CD4-positive, alpha-beta memory T cell (primary cell): ENCODE measurements around the gene EDARADD. TPM values are rescaled to one million over a fixed set of nuclear protein-coding genes. Genes with fewer than 3 reads are reported as not detected.

Source experiments
- CTCF ChIA-PET: fragments of 350-600 bp; sonication (Branson Sonifier 250); formaldehyde crosslinking; loops from one replicate; lab custom pipeline; 2021; ENCODE audit warnings: inconsistent platforms; ENCODE audit not compliant: partially characterized antibody; lab: Charles Lee
- POLR2A ChIA-PET: fragments of 350-600 bp; sonication (Branson Sonifier 250); formaldehyde crosslinking; loops from one replicate; lab custom pipeline; 2021; ENCODE audit not compliant: partially characterized antibody; lab: Charles Lee
- DNase-seq, 5 donors: peaks; one replicate each; pipeline versions ENCODE4 v3.0.0 to v3.0.0-alpha.2; 2020 to 2022; ENCODE audit warnings: mixed read lengths in 1 of 5
- H3K27ac ChIP-seq: one replicate; pipeline ENCODE4 v1.7.0; 2013; ENCODE audit warnings: low read depth, low read length
- H3K27me3 ChIP-seq: 2 replicates; pipeline ENCODE4 v1.7.0; 2013; ENCODE audit warnings: mild to moderate bottlenecking, low read length, moderate library complexity; ENCODE audit not compliant: insufficient read depth
- H3K36me3 ChIP-seq: 2 replicates; pipeline ENCODE4 v1.7.0; 2013; ENCODE audit warnings: mild to moderate bottlenecking, low read length, moderate library complexity; ENCODE audit not compliant: insufficient read depth
- H3K4me1 ChIP-seq: 2 replicates; pipeline ENCODE4 v1.7.0; 2013; ENCODE audit warnings: mild to moderate bottlenecking, low read length, moderate library complexity; ENCODE audit not compliant: insufficient read depth
- H3K4me3 ChIP-seq, 2 donors: one replicate each; pipeline ENCODE4 v1.7.0; 2013; ENCODE audit warnings: low read length in 2 of 2, mild to moderate bottlenecking in 1 of 2
- H3K9me3 ChIP-seq, 2 donors: one replicate each; pipeline ENCODE4 v1.7.0; 2013; ENCODE audit warnings: low read length in 2 of 2, control low read depth in 1 of 2; ENCODE audit not compliant: control insufficient read depth in 1 of 2
- H3K27ac Mint-ChIP-seq, 7 donors: one replicate each; pipeline ENCODE4 v1.8.0; 2020 to 2021; ENCODE audit warnings: mixed read lengths in 7 of 7, mild to moderate bottlenecking in 6 of 7, inconsistent platforms in 3 of 7, moderate library complexity in 3 of 7
- H3K27me3 Mint-ChIP-seq, 2 donors: one replicate each; pipeline ENCODE4 v1.8.0; 2020 to 2021; ENCODE audit warnings: mixed read lengths in 2 of 2
- H3K36me3 Mint-ChIP-seq, 2 donors: one replicate each; pipeline ENCODE4 v1.8.0; 2020 to 2021; ENCODE audit warnings: mixed read lengths in 2 of 2, inconsistent platforms in 1 of 2, mild to moderate bottlenecking in 1 of 2
- H3K4me1 Mint-ChIP-seq, 4 donors: one replicate each; pipeline ENCODE4 v1.8.0; 2020 to 2021; ENCODE audit warnings: mixed read lengths in 4 of 4, mild to moderate bottlenecking in 1 of 4
- H3K4me3 Mint-ChIP-seq, 8 donors: one replicate each; pipeline ENCODE4 v1.8.0; 2020 to 2021; ENCODE audit warnings: mixed read lengths in 8 of 8, mild to moderate bottlenecking in 7 of 8, moderate library complexity in 6 of 8, inconsistent platforms in 3 of 8
- H3K9me3 Mint-ChIP-seq, 8 donors: one replicate each; pipeline ENCODE4 v1.8.0; 2020 to 2021; ENCODE audit warnings: mixed read lengths in 8 of 8, mild to moderate bottlenecking in 5 of 8, inconsistent platforms in 3 of 8, moderate library complexity in 1 of 8
- intact Hi-C: fragments of 100-400 bp; cut with micrococcal nuclease; formaldehyde crosslinking; loops from one replicate; pipeline ENCODE4 v1.15.1; 2023
- polyA plus RNA-seq, 2 donors: library from polyadenylated mRNA; unstranded; fragments of 300-500 nt; fragmentation: Illumina TruSeq; gene quantifications; one replicate each; pipeline ENCODE4 v1.2.3, GENCODE V29; 2021
- total RNA-seq, 2 experiments: library from RNA; stranded (reverse); gene quantifications; one replicate each; pipeline ENCODE4 v1.2.3, GENCODE V29; 2021

The EDARADD gene
- total and polyA plus RNA-seq, 4 experiments from 2014 or later: 4.7 to 8.5 (median 7.9) TPM

GRCh38 chr1:236522937-236523703, 129.0 kb downstream of the EDARADD start:
- ChIA-PET CTCF (no interaction called here), POLR2A (interaction anchor here (1.0 to 12.9 kb wide), 7 partner anchors 6 to 1019 kb away, joined by 3 to 82 read pairs (median 7); partner anchors contain the start of genes B3GALNT2 and ERO1B)
- Histone ChIP-seq H3K9me3 (no peaks in the 10 kb centered on the region), H3K4me3 (peak overlapping the region; percentile 87 to 96), H3K27me3 (no peaks in the 10 kb centered on the region), H3K4me1 (peaks cover 28% of the 10 kb centered on the region), H3K36me3 (peaks cover 17% of the 10 kb centered on the region), H3K27ac (peak overlapping the region; percentile 94)
- Mint-ChIP-seq H3K9me3 (no peaks in the 10 kb centered on the region), H3K36me3 (peaks cover 19 to 26% of the 10 kb centered on the region in 2 donors), H3K27ac (peak overlapping the region; percentile 91 to 99 (median 99)), H3K27me3 (no peaks in the 10 kb centered on the region), H3K4me3 (peak overlapping the region; percentile 94 to 100 (median 99)), H3K4me1 (peaks cover 25 to 68% (median 39%) of the 10 kb centered on the region in 4 donors)
- intact Hi-C loops: loop anchor here (5.0 kb wide), 2 partner anchors 241 to 274 kb away; partner anchors contain the start of genes ERO1B and MTR
- peak in 1 of 5 donors; percentile 7 for DNase-seq

GRCh38 chr1:236523704-236524141, 129.6 kb downstream of the EDARADD start, which contains the start of gene LGALS8:
Gene LGALS8, plus strand, starts transcription at chr1:236523982. Its CDS starts 2,089 bp downstream, at chr1:236526071.
- CTCF ChIA-PET: interaction anchor here (1.2 kb wide), 1 partner anchor 10 kb away, joined by 3 read pairs; no protein-coding TSS in a partner anchor
- Histone ChIP-seq H3K27me3 (no peaks in the 10 kb centered on the region), H3K4me3 (peak within 1 kb of the TSS; percentile 87 to 96), H3K9me3 (no peaks in the 10 kb centered on the region), H3K4me1 (peaks cover 22% of the 10 kb centered on the region), H3K36me3 (peaks cover 17% of the 10 kb centered on the region), H3K27ac (peak within 1 kb of the TSS; percentile 94)
- peak within 1 kb of the TSS; percentile 94 to 100 (median 99) for H3K4me3 Mint-ChIP-seq
- no peaks in the 10 kb centered on the region for H3K27me3 Mint-ChIP-seq
- H3K27ac Mint-ChIP-seq: peak within 1 kb of the TSS; percentile 91 to 99 (median 99)
- peak; percentile 80 to 88 (median 84) for DNase-seq
- H3K36me3 Mint-ChIP-seq: peaks cover 19 to 27% of the 10 kb centered on the region in 2 donors
- POLR2A ChIA-PET: interaction anchor here (1.0 to 12.9 kb wide), 8 partner anchors 6 to 1019 kb away, joined by 3 to 82 read pairs (median 7); partner anchors contain the start of genes B3GALNT2 and ERO1B
- no peaks in the 10 kb centered on the region for H3K9me3 Mint-ChIP-seq
- intact Hi-C loops: loop anchor here (2.0 to 5.0 kb wide), 3 partner anchors 81 to 274 kb away; partner anchors contain the start of genes ERO1B, HEATR1 and MTR
- peaks cover 19 to 63% (median 35%) of the 10 kb centered on the region in 4 donors for H3K4me1 Mint-ChIP-seq

- intact Hi-C loops: loop anchor here (2.0 to 5.0 kb wide), 3 partner anchors 80 to 273 kb away; partner anchors contain the start of genes ERO1B, HEATR1 and MTR
- H3K27me3 Mint-ChIP-seq: no peaks in the 10 kb centered on the region
- CTCF ChIA-PET: interaction anchor here (1.0 to 1.2 kb wide), 2 partner anchors 10 to 33 kb away, joined by 3 read pairs; no protein-coding TSS in a partner anchor
Observed at GRCh38 chr1:236524142-236524894, 130.2 kb downstream of the EDARADD start.

GRCh38 chr1:236524895-236525184, 130.8 kb downstream of the EDARADD start:
- Mint-ChIP-seq H3K36me3 (peaks cover 19 to 31% of the 10 kb centered on the region in 2 donors), H3K9me3 (no peaks in the 10 kb centered on the region), H3K4me3 (peak overlapping the region; percentile 94 to 100 (median 99)), H3K27ac (peak overlapping the region; percentile 91 to 99 (median 99)), H3K4me1 (peaks cover 16 to 60% (median 35%) of the 10 kb centered on the region in 4 donors), H3K27me3 (no peaks in the 10 kb centered on the region)
- H3K4me1 ChIP-seq: peaks cover 21% of the 10 kb centered on the region
- intact Hi-C loops: loop anchor here (2.0 to 5.0 kb wide), 3 partner anchors 80 to 272 kb away; partner anchors contain the start of genes ERO1B, HEATR1 and MTR
- H3K27ac ChIP-seq: peak overlapping the region; percentile 94
- POLR2A ChIA-PET: interaction anchor here (0.7 to 12.9 kb wide), 7 partner anchors 7 to 80 kb away, joined by 3 to 82 read pairs (median 3); no protein-coding TSS in a partner anchor
- CTCF ChIA-PET: interaction anchor here (1.0 to 1.2 kb wide), 2 partner anchors 9 to 33 kb away, joined by 3 read pairs; no protein-coding TSS in a partner anchor
- no peaks in the 10 kb centered on the region for H3K9me3 ChIP-seq
- H3K27me3 ChIP-seq: no peaks in the 10 kb centered on the region
- peaks cover 17% of the 10 kb centered on the region for H3K36me3 ChIP-seq
- H3K4me3 ChIP-seq: peak overlapping the region; percentile 87 to 96
- DNase-seq: no peak

More at GRCh38 chr1:236524142-236524894, 130.2 kb downstream of the EDARADD start:
- Mint-ChIP-seq H3K9me3 (no peaks in the 10 kb centered on the region), H3K36me3 (peaks cover 19 to 31% of the 10 kb centered on the region in 2 donors), H3K4me1 (peaks cover 19 to 63% (median 38%) of the 10 kb centered on the region in 4 donors), H3K27ac (peak overlapping the region; percentile 91 to 99 (median 99)), H3K4me3 (peak overlapping the region; percentile 94 to 100 (median 99))
- POLR2A ChIA-PET: interaction anchor here (0.9 to 12.9 kb wide), 11 partner anchors 7 to 1020 kb away, joined by 3 to 82 read pairs (median 7); partner anchors contain the start of genes B3GALNT2 and ERO1B
- peak overlapping the region; percentile 87 to 96 for H3K4me3 ChIP-seq
- peaks cover 17% of the 10 kb centered on the region for H3K36me3 ChIP-seq
- DNase-seq: peak; percentile 66 to 87 (median 74)
- H3K4me1 ChIP-seq: peaks cover 20% of the 10 kb centered on the region
- no peaks in the 10 kb centered on the region for H3K9me3 ChIP-seq
- peak overlapping the region; percentile 94 for H3K27ac ChIP-seq
- no peaks in the 10 kb centered on the region for H3K27me3 ChIP-seq

- ChIA-PET POLR2A (interaction anchor here (0.6 to 12.9 kb wide), 3 partner anchors 9 to 124 kb away, joined by 3 to 82 read pairs (median 4); no protein-coding TSS in a partner anchor), CTCF (interaction anchor here (1.0 to 1.4 kb wide), 4 partner anchors 9 to 163 kb away, joined by 3 to 4 read pairs (median 4); no protein-coding TSS in a partner anchor)
- H3K27ac Mint-ChIP-seq: peak overlapping the region in 4 of 7 donors; percentile 49 to 85 (median 70)
- H3K36me3 Mint-ChIP-seq: peaks cover 25 to 41% of the 10 kb centered on the region in 2 donors
- H3K27ac ChIP-seq: no peak overlapping the region
- peaks cover 34% of the 10 kb centered on the region for H3K4me1 ChIP-seq
- H3K4me1 Mint-ChIP-seq: peaks cover 27 to 69% (median 43%) of the 10 kb centered on the region in 4 donors
- H3K27me3 ChIP-seq: no peaks in the 10 kb centered on the region
- no peak overlapping the region for H3K4me3 ChIP-seq
- H3K36me3 ChIP-seq: peaks cover 23% of the 10 kb centered on the region
- no peak for DNase-seq
- H3K4me3 Mint-ChIP-seq: peak overlapping the region in 5 of 8 donors; percentile 0 to 50 (median 31)
- no peaks in the 10 kb centered on the region for H3K27me3 Mint-ChIP-seq
- no peaks in the 10 kb centered on the region for H3K9me3 Mint-ChIP-seq
- intact Hi-C loops: no loop called here
- no peaks in the 10 kb centered on the region for H3K9me3 ChIP-seq
Observed at GRCh38 chr1:236526079-236526478, 132.0 kb downstream of the EDARADD start.

GRCh38 chr1:236530286-236530685, 136.2 kb downstream of the EDARADD start:
- ChIA-PET CTCF (no interaction called here), POLR2A (interaction anchor here (12.9 kb wide), 1 partner anchor 13 kb away, joined by 82 read pairs; no protein-coding TSS in a partner anchor)
- peak overlapping the region in 5 of 7 donors; percentile 32 to 86 (median 51) for H3K27ac Mint-ChIP-seq

More at GRCh38 chr1:236530286-236530685, 136.2 kb downstream of the EDARADD start:
- Histone ChIP-seq H3K36me3 (peaks cover 23% of the 10 kb centered on the region), H3K27ac (no peak overlapping the region), H3K4me3 (no peak overlapping the region), H3K4me1 (peaks cover 50% of the 10 kb centered on the region), H3K9me3 (no peaks in the 10 kb centered on the region), H3K27me3 (no peaks in the 10 kb centered on the region)
- peak overlapping the region in 2 of 8 donors; percentile 27 to 29 for H3K4me3 Mint-ChIP-seq
- no peaks in the 10 kb centered on the region for H3K27me3 Mint-ChIP-seq
- intact Hi-C loops: no loop called here
- H3K36me3 Mint-ChIP-seq: peaks cover 36 to 58% of the 10 kb centered on the region in 2 donors
- H3K9me3 Mint-ChIP-seq: no peaks in the 10 kb centered on the region
- H3K4me1 Mint-ChIP-seq: peaks cover 34 to 69% (median 53%) of the 10 kb centered on the region in 4 donors
- DNase-seq: no peak
